H1 (cell line): ENCODE results near the gene COL25A1. TPM values are rescaled to one million over a fixed set of nuclear protein-coding genes. Genes with fewer than 3 reads are reported as not detected.

ENCODE experiments used
- CTCF ChIA-PET: fragments of 300-600 bp; sonication (Branson Sonifier 250); formaldehyde crosslinking; loops from one replicate; lab custom pipeline; 2021; ENCODE audit not compliant: partially characterized antibody; lab: Charles Lee
- POLR2A ChIA-PET: fragments of 300-600 bp; sonication (Branson Sonifier 250); formaldehyde crosslinking; loops from one replicate; lab custom pipeline; 2021; ENCODE audit warnings: inconsistent platforms; ENCODE audit not compliant: partially characterized antibody; lab: Charles Lee
- DNase-seq, 2 experiments: peaks; one replicate each; pipeline versions ENCODE4 v3.0.0 to v3.0.0-alpha.2; 2010 to 2022; ENCODE audit warnings: low spot score in 2 of 2, low read depth in 1 of 2, mixed read lengths in 1 of 2
- FAIRE-seq: peaks from 2 replicates; lab custom pipeline; 2011; peaks lifted over from hg19 to GRCh38; lab: Jason Lieb, UNC
- H2AFZ ChIP-seq: 2 replicates; pipeline ENCODE4 v1.8.1; 2012; ENCODE audit warnings: low read length, inconsistent platforms
- H2AK5ac ChIP-seq: 2 replicates; pipeline ENCODE4 v1.6.1; 2013; ENCODE audit warnings: low read depth, low read length
- H2BK120ac ChIP-seq: replicated peaks from 2 replicates; pipeline ENCODE3; 2013; ENCODE audit warnings: low read depth, low read length, inconsistent platforms
- H2BK12ac ChIP-seq: 2 replicates; pipeline ENCODE4 v1.6.1; 2013; ENCODE audit warnings: low read depth, low read length
- H2BK15ac ChIP-seq: 2 replicates; pipeline ENCODE4 v1.6.1; 2013; ENCODE audit warnings: low read length
- H2BK20ac ChIP-seq: 2 replicates; pipeline ENCODE4 v1.6.1; 2013; ENCODE audit warnings: low read length
- H2BK5ac ChIP-seq: 2 replicates; pipeline ENCODE4 v1.6.1; 2013; ENCODE audit warnings: low read depth, low read length
- H3K14ac ChIP-seq: 2 replicates; pipeline ENCODE4 v1.6.1; 2013; ENCODE audit warnings: inconsistent platforms; ENCODE audit not compliant: insufficient read length
- H3K18ac ChIP-seq: 2 replicates; pipeline ENCODE4 v1.6.1; 2013; ENCODE audit warnings: low read length; ENCODE audit errors: extremely low read depth
- H3K23ac ChIP-seq: 2 replicates; pipeline ENCODE4 v1.6.1; 2013; ENCODE audit warnings: inconsistent platforms; ENCODE audit not compliant: insufficient read length
- H3K23me2 ChIP-seq: 2 replicates; pipeline ENCODE4 v1.6.1; 2013; ENCODE audit warnings: low read depth, low read length
- H3K27ac ChIP-seq: 2 replicates; pipeline ENCODE4 v1.6.1; 2011; ENCODE audit warnings: low read depth, low read length, inconsistent platforms
- H3K27me3 ChIP-seq, 4 experiments: replicated peaks in 1 of 4; 1 replicate in 1 of 4; 2 replicates in 3 of 4; pipeline versions ENCODE4 v1.6.1 to v1.8.1; 2011 to 2013; ENCODE audit warnings: low read length in 3 of 4, mild to moderate bottlenecking in 3 of 4, inconsistent platforms in 2 of 4, mixed read lengths in 2 of 4, moderate library complexity in 1 of 4; ENCODE audit not compliant: control insufficient read depth in 3 of 4, insufficient read depth in 3 of 4; ENCODE audit errors: extremely low read depth in 1 of 4
- H3K36me3 ChIP-seq, 4 experiments: 2 replicates each; pipeline versions ENCODE4 v1.6.1 to v1.8.1; 2011 to 2013; ENCODE audit warnings: mild to moderate bottlenecking in 4 of 4, low read length in 3 of 4, moderate library complexity in 2 of 4, control low read depth in 1 of 4, inconsistent platforms in 1 of 4; ENCODE audit not compliant: insufficient read depth in 4 of 4, control insufficient read depth in 2 of 4
- H3K4ac ChIP-seq: replicated peaks from 2 replicates; pipeline ENCODE3; 2013; ENCODE audit warnings: low read length, low read depth, mixed read lengths, inconsistent platforms; ENCODE audit not compliant: insufficient read length
- H3K4me1 ChIP-seq, 4 experiments: replicated peaks in 1 of 4; 1 replicate in 1 of 4; 2 replicates in 3 of 4; pipeline versions ENCODE4 v1.6.1 to v1.8.1; 2011 to 2013; ENCODE audit warnings: low read length in 3 of 4, inconsistent platforms in 2 of 4, mixed read lengths in 1 of 4; ENCODE audit not compliant: insufficient read depth in 4 of 4, control insufficient read depth in 3 of 4
- H3K4me2 ChIP-seq, 2 experiments: 2 replicates each; pipeline versions ENCODE4 v1.6.1 to v1.8.1; 2011 to 2013; ENCODE audit warnings: low read depth in 2 of 2, low read length in 2 of 2, control low read depth in 1 of 2, inconsistent platforms in 1 of 2, mild to moderate bottlenecking in 1 of 2; ENCODE audit not compliant: insufficient read depth in 1 of 2
- H3K4me3 ChIP-seq, 4 experiments: fragments of 200-600, 300-600 bp in 1 of 4; sonication (generic), shearing (Covaris generic), sonication (Bioruptor Twin) in 1 of 4; 2 replicates each; pipeline versions ENCODE4 v1.5.1 to v1.8.1; 2011 to 2016; ENCODE audit warnings: low read length in 4 of 4, low read depth in 3 of 4, control low read depth in 2 of 4, inconsistent platforms in 2 of 4, mild to moderate bottlenecking in 2 of 4, mixed read lengths in 1 of 4, moderate library complexity in 1 of 4; ENCODE audit not compliant: insufficient read depth in 2 of 4; ENCODE audit errors: extremely low read depth in 1 of 4
- H3K56ac ChIP-seq: replicated peaks from 2 replicates; pipeline ENCODE3; 2013; ENCODE audit warnings: low read depth, mild to moderate bottlenecking, mixed read lengths, low read length, inconsistent platforms; ENCODE audit not compliant: insufficient read length
- H3K79me1 ChIP-seq: 2 replicates; pipeline ENCODE4 v1.6.1; 2013; ENCODE audit warnings: low read depth, low read length, control low read depth
- H3K79me2 ChIP-seq, 2 experiments: 2 replicates each; pipeline versions ENCODE4 v1.6.1 to v1.8.1; 2012 to 2013; ENCODE audit warnings: low read length in 2 of 2, mild to moderate bottlenecking in 2 of 2, inconsistent platforms in 1 of 2; ENCODE audit not compliant: insufficient read depth in 2 of 2, control insufficient read depth in 1 of 2
- H3K9ac ChIP-seq, 4 experiments: replicated peaks in 1 of 4; 1 replicate in 1 of 4; 2 replicates in 3 of 4; pipeline versions ENCODE4 v1.6.1 to v1.8.1; 2011 to 2013; ENCODE audit warnings: low read depth in 3 of 4, low read length in 3 of 4, control low read depth in 2 of 4, mild to moderate bottlenecking in 2 of 4, moderate library complexity in 2 of 4, inconsistent platforms in 1 of 4; ENCODE audit errors: extremely low read depth in 1 of 4
- H3K9me3 ChIP-seq, 2 experiments: 2 replicates each; pipeline versions ENCODE4 v1.6.1 to v1.8.1; 2012 to 2013; ENCODE audit warnings: mild to moderate bottlenecking in 2 of 2, moderate library complexity in 2 of 2, control low read depth in 1 of 2, inconsistent platforms in 1 of 2, low read depth in 1 of 2, low read length in 1 of 2, mixed read lengths in 1 of 2; ENCODE audit not compliant: insufficient read depth in 2 of 2
- H4K20me1 ChIP-seq, 2 experiments: replicated peaks in 1 of 2; 2 replicates each; pipeline versions ENCODE3 to v1.8.1; 2011 to 2013; ENCODE audit warnings: inconsistent platforms in 2 of 2, low read length in 2 of 2, mild to moderate bottlenecking in 1 of 2; ENCODE audit not compliant: insufficient read depth in 2 of 2, control insufficient read depth in 1 of 2
- H4K5ac ChIP-seq: 2 replicates; pipeline ENCODE4 v1.6.1; 2013; ENCODE audit warnings: low read length, low read depth, mixed read lengths, inconsistent platforms; ENCODE audit not compliant: insufficient read length
- H4K8ac ChIP-seq: 2 replicates; pipeline ENCODE4 v1.8.0; 2013; ENCODE audit warnings: mild to moderate bottlenecking, moderate library complexity, low read length, inconsistent platforms; ENCODE audit not compliant: insufficient read depth; ENCODE audit errors: extremely low read depth
- H4K91ac ChIP-seq: replicated peaks from 2 replicates; pipeline ENCODE3; 2013; ENCODE audit warnings: low read length, mixed read lengths, inconsistent platforms; ENCODE audit not compliant: insufficient read length
- TCF12 ChIP-seq: IDR thresholded peaks from 2 replicates; pipeline ENCODE4 v1.6.1; 2011; ENCODE audit warnings: low read depth, mild to moderate bottlenecking, low read length
- WGBS, 2 experiments: shearing (Covaris generic) in 1 of 2; methylation state at CpG; one replicate each; pipeline versions ENCODE4 v1.1.6 to v1.1.7; 2013 to 2015; ENCODE audit warnings: low lambda C conversion rate in 2 of 2, mixed read lengths in 2 of 2, inconsistent platforms in 1 of 2, low coverage in 1 of 2, missing lambda C conversion rate in 1 of 2; ENCODE audit not compliant: insufficient replicate concordance in 2 of 2, insufficient coverage in 1 of 2, insufficient read length in 1 of 2; ENCODE audit errors: extremely low coverage in 1 of 2, missing lambda C conversion rate in 1 of 2; 5-methylcytosine and 5-hydroxymethylcytosine counted together
- polyA plus RNA-seq, 7 experiments: library from polyadenylated mRNA; depleted of rRNA in 3 of 7; stranded (reverse) in 5 of 7; unstranded in 2 of 7; fragments of >200 nt in 5 of 7; fragments of 200-250 nt in 2 of 7; gene quantifications; 1 replicate in 5 of 7; 2 replicates in 1 of 7; 4 replicates in 1 of 7; pipeline versions ENCODE4 v1.2.1 to v1.2.3, GENCODE V29; 2011 to 2013; ENCODE audit warnings: missing spikeins in 2 of 7, mixed read lengths in 2 of 7
- total RNA-seq: library from RNA; stranded (reverse); fragmentation: NEBNext Ultra II Directional; extraction: Animal tissue kit (Norgen Biotek cat#: 25700); gene quantifications from 2 replicates; pipeline ENCODE4 v1.2.1, GENCODE V29; 2021

The COL25A1 gene
- total and polyA plus RNA-seq, 2 of the 8 experiments (the other 6 are each of a cell fraction or from before 2014, with no cell fraction given) = 1.1 to 8.3 TPM

DNA sequence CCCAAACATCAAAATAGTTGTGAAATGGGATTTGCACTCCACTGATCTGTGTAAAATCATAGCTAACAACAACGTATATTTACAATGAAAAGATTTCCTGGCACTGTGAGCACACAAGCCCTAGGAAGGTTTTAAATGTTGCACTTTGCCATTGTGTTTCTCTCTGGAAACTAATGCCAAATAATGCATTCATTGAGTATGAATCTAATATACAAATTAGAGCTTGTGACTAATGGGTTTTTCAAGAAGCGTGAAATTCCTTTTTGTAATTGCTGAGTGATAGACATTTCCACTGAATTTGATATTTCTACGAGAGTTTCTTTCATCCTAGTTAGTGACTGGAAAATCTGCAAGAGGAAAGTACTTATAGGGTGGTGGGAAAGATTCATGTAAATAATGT is 135.9 kb downstream of the COL25A1 start:
- no peak for DNase-seq
- H3K23me2 ChIP-seq = no peaks in the 10 kb centered on the region

More for the DNA sequence above, 135.9 kb downstream of the COL25A1 start:
- WGBS, 2 experiments = 77% methylated on average over 3 of the region's 3 CpGs; no CpG with 5 or more reads in 1 of the 2 experiments
- Histone ChIP-seq H3K79me1 (no peaks in the 10 kb centered on the region), H4K20me1 (no peaks in the 10 kb centered on the region), H2BK20ac (no peak overlapping the region), H2BK12ac (no peak overlapping the region), H4K91ac (no peak overlapping the region), H2BK120ac (no peak overlapping the region), H3K18ac (no peak overlapping the region), H3K27me3 (no peaks in the 10 kb centered on the region), H2BK5ac (no peak overlapping the region), H4K5ac (no peak overlapping the region), H3K4me3 (no peak overlapping the region), H3K9ac (no peak overlapping the region), H3K27ac (no peak overlapping the region), H3K36me3 (no peaks in the 10 kb centered on the region; a peak in 1 of 8 replicates), H3K56ac (no peak overlapping the region), H3K9me3 (no peaks in the 10 kb centered on the region), H3K14ac (no peak overlapping the region), H3K23ac (no peak overlapping the region), H3K4me2 (no peak overlapping the region), H2AFZ (no peak overlapping the region), H3K4me1 (peaks cover 0 to 6% (median 2%) of the 10 kb centered on the region in 4 experiments; a peak in 4 of 7 replicates), H2BK15ac (no peak overlapping the region), H3K4ac (no peak overlapping the region), H4K8ac (no peak overlapping the region), H2AK5ac (no peak overlapping the region), H3K79me2 (no peaks in the 10 kb centered on the region)
- ChIA-PET CTCF (interaction anchor here (1.0 kb wide), 1 partner anchor 125 kb away, joined by 3 read pairs; no protein-coding TSS in a partner anchor), POLR2A (no interaction called here)
- no peak for FAIRE-seq
- TF ChIP-seq TCF12 = no peak
